HG02588 (cell line): ENCODE results near the gene PHOSPHO2.
A peak's percentile ranks its signal among the peaks of the same experiment; 100 is the strongest.

Source experiments
- ATAC-seq: cut with Tn5 transposase; IDR thresholded peaks from one replicate; pipeline ENCODE4 v1.9.1; 2021; ENCODE audit warnings: mild to moderate bottlenecking, moderate library complexity; ENCODE audit not compliant: unreplicated experiment

PHOSPHO2 gene

GRCh38 chr2:169715379-169716237 lies 21.3 kb downstream of the PHOSPHO2 start:
- ATAC-seq: no peak

- no peak for ATAC-seq
These were observed 22.1 kb downstream of the PHOSPHO2 start for GRCh38 chr2:169716238-169716886.

GRCh38 chr2:169716938-169717690 lies 22.8 kb downstream of the PHOSPHO2 start:
- ATAC-seq: no peak

- ATAC-seq: no peak
These were observed 23.4 kb downstream of the PHOSPHO2 start for GRCh38 chr2:169717691-169718063.

- ATAC-seq: no peak
These were observed 24.7 kb downstream of the PHOSPHO2 start for GRCh38 chr2:169718930-169719504.

GRCh38 chr2:169721016-169721415 lies 26.7 kb downstream of the PHOSPHO2 start:
- no peak for ATAC-seq

- no peak for ATAC-seq
These were observed 32.8 kb downstream of the PHOSPHO2 start for GRCh38 chr2:169727065-169727464.

GRCh38 chr2:169729274-169729605 lies 35.0 kb downstream of the PHOSPHO2 start:
- ATAC-seq: no peak

- ATAC-seq: no peak
These were observed 37.8 kb downstream of the PHOSPHO2 start for GRCh38 chr2:169732075-169732474.

- ATAC-seq: no peak
These were observed 38.5 kb downstream of the PHOSPHO2 start for GRCh38 chr2:169732583-169733358.

- ATAC-seq: peak; percentile 42
These were observed 40.0 kb downstream of the PHOSPHO2 start for GRCh38 chr2:169734169-169734847.

GRCh38 chr2:169735623-169736022 lies 41.4 kb downstream of the PHOSPHO2 start:
- ATAC-seq: no peak

GRCh38 chr2:169736902-169737301 lies 42.6 kb downstream of the PHOSPHO2 start:
- no peak for ATAC-seq

GRCh38 chr2:169738566-169739229 lies 44.4 kb downstream of the PHOSPHO2 start:
- ATAC-seq: no peak

GRCh38 chr2:169739351-169739750 lies 45.1 kb downstream of the PHOSPHO2 start:
- ATAC-seq: no peak

- ATAC-seq: no peak
These were observed 49.3 kb downstream of the PHOSPHO2 start for GRCh38 chr2:169743549-169743948.

- ATAC-seq: no peak
These were observed 52.0 kb downstream of the PHOSPHO2 start for GRCh38 chr2:169746240-169746639.

GRCh38 chr2:169748319-169748718 lies 54.0 kb downstream of the PHOSPHO2 start:
- ATAC-seq: no peak
